K562 (cell line): ENCODE results near the gene KRABD2.

Experiments used
- ATAC-seq: fragments of 200-7000 bp; cut with Tn5 transposase; 3 replicates; pipeline ENCODE4 v1.9.1; 2020; ENCODE audit warnings: moderate library complexity
- BruUV-seq: library from RNA; stranded (reverse); fragments of 400-500 nt; replicated peaks from 2 replicates; lab custom pipeline; 2021; lab: Mats Ljungman, UMichigan
- CTCF ChIA-PET: fragments of 300-600 bp; formaldehyde crosslinking; extraction: SDS; loops from one replicate; lab custom pipeline; 2021; ENCODE audit warnings: low intra/inter-chr PET ratio; lab: Yijun Ruan, JAX
- POLR2A ChIA-PET: fragments of 300-600, 350-650 bp; sonication (Branson Sonifier 250); formaldehyde crosslinking; extraction: SDS; loops from one replicate; lab custom pipeline; 2021; ENCODE audit warnings: antibody characterized with exemption, inconsistent platforms; lab: Yijun Ruan, JAX
- DNase-seq, 4 experiments: peaks; one replicate each; pipeline versions ENCODE4 v3.0.0 to v3.0.0-alpha.2; 2011 to 2018; ENCODE audit warnings: low spot score in 3 of 4, mixed read lengths in 3 of 4; ENCODE audit errors: extremely low read depth in 1 of 4
- FAIRE-seq: peaks from 2 replicates; lab custom pipeline; 2011; peaks lifted over from hg19 to GRCh38; lab: Jason Lieb, UNC
- H2AFZ ChIP-seq: 2 replicates; pipeline ENCODE4 v1.6.0; 2011; ENCODE audit warnings: low read depth, low read length, control low read depth, inconsistent platforms
- H3K27ac ChIP-seq: fragments of 200-600 bp; 3 replicates; pipeline ENCODE4 v1.8.0; 2011; ENCODE audit warnings: low read depth, mild to moderate bottlenecking, control low read depth, inconsistent platforms, low read length, moderate library complexity, mixed read lengths; ENCODE audit errors: extremely low read depth
- H3K27me3 ChIP-seq, 2 experiments: fragments of 300-600 bp in 1 of 2; 2 replicates in 1 of 2; 3 replicates in 1 of 2; pipeline versions ENCODE4 v1.6.0 to v1.8.0; 2011; ENCODE audit warnings: inconsistent platforms in 2 of 2, low read length in 2 of 2, mild to moderate bottlenecking in 1 of 2, mixed read lengths in 1 of 2, moderate library complexity in 1 of 2; ENCODE audit not compliant: control insufficient read depth in 2 of 2, insufficient read depth in 2 of 2
- H3K36me3 ChIP-seq: fragments of 300-600 bp; 3 replicates; pipeline ENCODE4 v1.8.0; 2011; ENCODE audit warnings: mild to moderate bottlenecking, low read length, inconsistent platforms; ENCODE audit not compliant: control insufficient read depth, insufficient read depth
- H3K4me1 ChIP-seq, 2 experiments: fragments of 200-600 bp in 1 of 2; replicated peaks in 1 of 2; 2 replicates in 1 of 2; 3 replicates in 1 of 2; pipeline versions ENCODE4 v1.5.1 to v1.8.0; 2011; ENCODE audit warnings: inconsistent platforms in 2 of 2, low read length in 2 of 2, mild to moderate bottlenecking in 1 of 2, mixed read lengths in 1 of 2, moderate library complexity in 1 of 2; ENCODE audit not compliant: control insufficient read depth in 2 of 2, insufficient read depth in 2 of 2
- H3K4me2 ChIP-seq: 2 replicates; pipeline ENCODE4 v1.6.1; 2011; ENCODE audit warnings: low read length, control low read depth, inconsistent platforms, mixed read lengths; ENCODE audit not compliant: insufficient read depth
- H3K4me3 ChIP-seq: fragments of 200-600 bp; sonication (generic), shearing (Covaris generic); 2 replicates; pipeline ENCODE4 v1.5.1; 2016; ENCODE audit warnings: control low read depth, inconsistent platforms
- H3K79me2 ChIP-seq: fragments of 200-600 bp; 3 replicates; pipeline ENCODE4 v1.8.0; 2011; ENCODE audit warnings: low read length, inconsistent platforms; ENCODE audit not compliant: control insufficient read depth, insufficient read depth
- H3K9ac ChIP-seq, 2 experiments: 2 replicates each; pipeline versions ENCODE4 v1.6.0 to v1.6.1; 2011; ENCODE audit warnings: low read depth in 2 of 2, low read length in 2 of 2, control low read depth in 1 of 2, inconsistent platforms in 1 of 2, mild to moderate bottlenecking in 1 of 2, mixed read lengths in 1 of 2; ENCODE audit not compliant: insufficient read depth in 1 of 2
- H3K9me1 ChIP-seq: one replicate; pipeline ENCODE4 v1.6.0; 2011; ENCODE audit warnings: inconsistent platforms, mild to moderate bottlenecking, low read length, moderate library complexity; ENCODE audit not compliant: control insufficient read depth, insufficient read depth
- H3K9me3 ChIP-seq: replicated peaks from 2 replicates; pipeline ENCODE4 v1.5.1; 2011; ENCODE audit warnings: low read depth, low read length, inconsistent platforms; ENCODE audit not compliant: control insufficient read depth, insufficient read depth
- H4K20me1 ChIP-seq: replicated peaks from 2 replicates; pipeline ENCODE4 v1.6.1; 2011; ENCODE audit warnings: low read length, inconsistent platforms, mixed read lengths; ENCODE audit not compliant: control insufficient read depth, insufficient read depth
- CREB3 ChIP-seq: fragments of 450-650 bp; conservative IDR thresholded peaks from 2 replicates; pipeline ENCODE4 v1.6.1; 2016; ENCODE audit warnings: missing genetic modification characterization, low read depth, mild to moderate bottlenecking, missing compliant biosample characterization, moderate library complexity
- CSDE1 ChIP-seq, 2 experiments: fragments of 450-650 bp; IDR thresholded peaks; 2 replicates each; pipeline ENCODE4 v1.6.1; 2016; ENCODE audit warnings: mild to moderate bottlenecking in 1 of 2
- EP300 ChIP-seq: IDR thresholded peaks from 2 replicates; pipeline ENCODE4 v1.6.1; 2012; ENCODE audit warnings: low read length, improper control_type of control experiment
- HMG20B ChIP-seq: fragments of 250-450 bp; sonication (Bioruptor Pico); IDR thresholded peaks from 2 replicates; pipeline ENCODE4 v1.5.0; 2021; ENCODE audit warnings: mild to moderate bottlenecking
- MTF1 ChIP-seq: fragments of 250-450 bp; sonication (Bioruptor Pico); IDR thresholded peaks from 2 replicates; pipeline ENCODE4 v1.9.0; 2021; ENCODE audit warnings: moderate library complexity, mild to moderate bottlenecking, inconsistent platforms, borderline replicate concordance
- PHF20 ChIP-seq: fragments of 450-650 bp; IDR thresholded peaks from 2 replicates; pipeline ENCODE4 v1.6.1; 2018; ENCODE audit not compliant: partially characterized antibody
- PURB ChIP-seq: sonication (generic); formaldehyde crosslinking; IDR thresholded peaks from 2 replicates; pipeline ENCODE4 v1.9.0; 2021; ENCODE audit warnings: low read depth, mild to moderate bottlenecking, missing genetic modification reagents
- SAFB2 ChIP-seq: fragments of 200-400 bp; formaldehyde crosslinking; IDR thresholded peaks from 2 replicates; pipeline ENCODE4 v1.6.1; 2018; ENCODE audit warnings: borderline replicate concordance, low read length, low read depth, moderate library complexity; ENCODE audit not compliant: severe bottlenecking
- SMAD1 ChIP-seq: fragments of 150-350 bp; IDR thresholded peaks from 2 replicates; pipeline ENCODE4 v1.6.1; 2014; ENCODE audit warnings: low read length, low read depth; ENCODE audit not compliant: partially characterized antibody
- ZNF41 ChIP-seq: fragments of 250-450 bp; sonication (Bioruptor Pico); conservative IDR thresholded peaks from 2 replicates; pipeline ENCODE4 v1.4.0; 2020; ENCODE audit warnings: mild to moderate bottlenecking
- ZNF551 ChIP-seq: fragments of 250-450 bp; sonication (Bioruptor Pico); IDR thresholded peaks from 2 replicates; pipeline ENCODE4 v1.5.0; 2021; ENCODE audit warnings: mild to moderate bottlenecking, moderate library complexity
- WGBS: fragments of 100-300 bp; shearing (Covaris generic); methylation state at CpG from one replicate; pipeline ENCODE4 v1.1.6; 2016; ENCODE audit warnings: low coverage, mixed read lengths; ENCODE audit not compliant: insufficient coverage; ENCODE audit errors: missing lambda C conversion rate; 5-methylcytosine and 5-hydroxymethylcytosine counted together
- in situ Hi-C: fragments of 300-500 bp; cut with MboI; formaldehyde crosslinking; loops from 4 replicates; pipeline ENCODE4 v1.15.0; 2018; ENCODE audit warnings: inconsistent platforms, mixed read lengths
- intact Hi-C: fragments of 100-400 bp; cut with micrococcal nuclease; formaldehyde crosslinking; loops from 2 replicates; pipeline ENCODE4 v1.14.2; 2022

Gene KRABD2

GRCh38 chr17:8405499-8406016 is 29.1 kb upstream of the KRABD2 start:
- H3K79me2 ChIP-seq, result no peaks in the 10 kb centered on the region
- no peak for ATAC-seq
- ChIA-PET CTCF (interaction anchor here (0.7 kb wide), 1 partner anchor 79 kb away, joined by 5 read pairs; no protein-coding TSS in a partner anchor), POLR2A (interaction anchor here (1.1 kb wide), 1 partner anchor 46 kb away, joined by 4 read pairs; no protein-coding TSS in a partner anchor)
- no peak overlapping the region for H3K9ac ChIP-seq
- no peaks in the 10 kb centered on the region for H3K9me3 ChIP-seq
- no peak overlapping the region for H3K4me2 ChIP-seq
- no peaks in the 10 kb centered on the region for H4K20me1 ChIP-seq
- no peak overlapping the region for H3K27ac ChIP-seq
- no peak for TF ChIP-seq EP300
- TF ChIP-seq MTF1 (CRISPR knock-in tag), result no peak
- no peak for TF ChIP-seq SAFB2
- TF ChIP-seq CREB3 (tag), result no peak
- no peak for TF ChIP-seq HMG20B (CRISPR knock-in tag)
- no peak for TF ChIP-seq ZNF41 (CRISPR knock-in tag)
- TF ChIP-seq SMAD1, result no peak
- no peak for TF ChIP-seq PURB
- TF ChIP-seq CSDE1 (IDR thresholded peaks at IDR 0.05), result no peak
- TF ChIP-seq PHF20, result no peak
- TF ChIP-seq ZNF551 (CRISPR knock-in tag), result no peak
- intact Hi-C loops, result no loop called here
- no peak for DNase-seq
- peaks cover 5 to 10% of the 10 kb centered on the region in 2 experiments; a peak in 4 of 5 replicates for H3K4me1 ChIP-seq
- FAIRE-seq, result no peak
- 67% methylated on average over 6 of the region's 11 CpGs for WGBS
- no peaks in the 10 kb centered on the region for H3K27me3 ChIP-seq
- no peaks in the 10 kb centered on the region for H3K36me3 ChIP-seq
- H3K9me1 ChIP-seq, result no peaks in the 10 kb centered on the region
- H2AFZ ChIP-seq, result no peak overlapping the region
- H3K4me3 ChIP-seq, result no peak overlapping the region
- BruUV-seq, result no TSS peak
- in situ Hi-C loops, result loop anchor here (10.0 kb wide), 1 partner anchor 349 kb away; the partner anchor contains the start of gene SPDYE4
